Endothelial cell of umbilical vein (primary cell): ENCODE data around the gene LGALS14. TPM values are rescaled to one million over a fixed set of nuclear protein-coding genes. Genes with fewer than 3 reads are reported as not detected.

Experiments used
- BruUV-seq: library from RNA; stranded (reverse); fragments of 400-500 nt; replicated peaks from 2 replicates; lab custom pipeline; 2021; lab: Mats Ljungman, UMichigan
- CTCF ChIA-PET: fragments of 300-600, 350-600 bp; sonication (Branson Sonifier 250); formaldehyde crosslinking; loops from one replicate; lab custom pipeline; 2021; ENCODE audit warnings: antibody characterized with exemption, inconsistent platforms; lab: Charles Lee
- POLR2A ChIA-PET: fragments of 300-600, 350-600 bp; sonication (Branson Sonifier 250); formaldehyde crosslinking; loops from one replicate; lab custom pipeline; 2021; ENCODE audit warnings: antibody characterized with exemption, inconsistent platforms; lab: Charles Lee
- DNase-seq: peaks from one replicate; pipeline ENCODE4 v3.0.0-alpha.2; 2011; ENCODE audit warnings: low read depth, low spot score
- FAIRE-seq: peaks from 2 replicates; lab custom pipeline; 2011; peaks lifted over from hg19 to GRCh38; lab: Jason Lieb, UNC
- H2AFZ ChIP-seq: 2 replicates; pipeline ENCODE4 v1.6.0; 2012; ENCODE audit warnings: low read depth, low read length, control low read depth, inconsistent platforms
- H3K27ac ChIP-seq: 2 replicates; pipeline ENCODE4 v1.5.1; 2011; ENCODE audit warnings: low read depth, mild to moderate bottlenecking, control low read depth, low read length, moderate library complexity; ENCODE audit not compliant: insufficient read depth
- H3K27me3 ChIP-seq, 2 experiments: 2 replicates each; pipeline versions ENCODE4 v1.6.0 to v1.6.1; 2011; ENCODE audit warnings: low read length in 2 of 2, mixed read lengths in 1 of 2; ENCODE audit not compliant: control insufficient read depth in 2 of 2, insufficient read depth in 2 of 2
- H3K36me3 ChIP-seq, 2 experiments: 2 replicates in 1 of 2; 3 replicates in 1 of 2; pipeline ENCODE4 v1.5.1; 2011; ENCODE audit warnings: low read length in 2 of 2, mild to moderate bottlenecking in 1 of 2, moderate library complexity in 1 of 2; ENCODE audit not compliant: control insufficient read depth in 2 of 2, insufficient read depth in 2 of 2; ENCODE audit errors: extremely low read depth in 1 of 2
- H3K4me1 ChIP-seq: 3 replicates; pipeline ENCODE4 v1.5.1; 2011; ENCODE audit warnings: mild to moderate bottlenecking, low read length; ENCODE audit not compliant: control insufficient read depth, insufficient read depth; ENCODE audit errors: extremely low read depth
- H3K4me2 ChIP-seq: 2 replicates; pipeline ENCODE4 v1.6.1; 2011; ENCODE audit warnings: low read length, control low read depth, mixed read lengths; ENCODE audit not compliant: insufficient read depth
- H3K4me3 ChIP-seq, 3 experiments: fragments of 200-600 bp in 1 of 3; sonication (generic), shearing (Covaris generic) in 1 of 3; replicated peaks in 1 of 3; 2 replicates each; pipeline ENCODE4 v1.5.1; 2011 to 2016; ENCODE audit warnings: control low read depth in 3 of 3, low read length in 3 of 3, mild to moderate bottlenecking in 2 of 3, inconsistent platforms in 1 of 3, low read depth in 1 of 3, moderate library complexity in 1 of 3; ENCODE audit not compliant: insufficient read depth in 1 of 3
- H3K79me2 ChIP-seq: 2 replicates; pipeline ENCODE4 v1.6.0; 2012; ENCODE audit warnings: low read length, inconsistent platforms; ENCODE audit not compliant: control insufficient read depth, insufficient read depth
- H3K9ac ChIP-seq: replicated peaks from 2 replicates; pipeline ENCODE3; 2011; ENCODE audit warnings: low read length, control low read depth; ENCODE audit not compliant: insufficient read depth; ENCODE audit errors: extremely low read depth
- H3K9me1 ChIP-seq: replicated peaks from 3 replicates; pipeline ENCODE4 v1.6.0; 2011; ENCODE audit warnings: mild to moderate bottlenecking, low read length; ENCODE audit not compliant: control insufficient read depth, insufficient read depth; ENCODE audit errors: extremely low read depth
- H3K9me3 ChIP-seq: replicated peaks from 2 replicates; pipeline ENCODE4 v1.5.1; 2012; ENCODE audit warnings: low read length, inconsistent platforms; ENCODE audit not compliant: control insufficient read depth, insufficient read depth
- H4K20me1 ChIP-seq: replicated peaks from 2 replicates; pipeline ENCODE3; 2011; ENCODE audit warnings: mild to moderate bottlenecking, low read length; ENCODE audit not compliant: control insufficient read depth, insufficient read depth; ENCODE audit errors: extremely low read depth
- CTCF ChIP-seq, 2 donors: IDR thresholded peaks; 1 replicate in 1 of 2; 2 replicates in 1 of 2; pipeline ENCODE4 v1.5.1; 2011; ENCODE audit warnings: low read length in 2 of 2, mild to moderate bottlenecking in 2 of 2, moderate library complexity in 2 of 2, control low read depth in 1 of 2, inconsistent platforms in 1 of 2, low read depth in 1 of 2; ENCODE audit not compliant: insufficient read depth in 1 of 2; ENCODE audit errors: extremely low read depth in 1 of 2
- EZH2 ChIP-seq: IDR thresholded peaks from 2 replicates; pipeline ENCODE4 v1.6.1; 2012; ENCODE audit warnings: borderline replicate concordance, low read depth, mild to moderate bottlenecking, moderate library complexity, low read length, inconsistent platforms; ENCODE audit not compliant: severe bottlenecking
- FOS ChIP-seq: IDR thresholded peaks from 2 replicates; pipeline ENCODE4 v1.6.1; 2011; ENCODE audit warnings: mild to moderate bottlenecking, low read length, moderate library complexity, borderline replicate concordance; ENCODE audit not compliant: insufficient read depth
- GATA2 ChIP-seq: IDR thresholded peaks from 2 replicates; pipeline ENCODE4 v1.7.0; 2011; ENCODE audit warnings: low read depth, mild to moderate bottlenecking, moderate library complexity, mixed read lengths, low read length; ENCODE audit not compliant: insufficient read length, insufficient read depth
- JUN ChIP-seq: IDR thresholded peaks from 2 replicates; pipeline ENCODE4 v1.6.1; 2011; ENCODE audit warnings: borderline replicate concordance, low read depth; ENCODE audit not compliant: insufficient read length, insufficient read depth
- MAX ChIP-seq: IDR thresholded peaks from 2 replicates; pipeline ENCODE4 v1.6.1; 2011; ENCODE audit not compliant: insufficient read depth, insufficient read length
- MYC ChIP-seq: IDR thresholded peaks from one replicate; pipeline ENCODE4 v1.6.1; 2011; ENCODE audit warnings: mild to moderate bottlenecking, low read depth, low read length
- POLR2A ChIP-seq: IDR thresholded peaks from 2 replicates; pipeline ENCODE4 v1.6.1; 2012; ENCODE audit warnings: low read depth, mild to moderate bottlenecking, control low read depth, low read length
- POLR2AphosphoS5 ChIP-seq: IDR thresholded peaks from 2 replicates; pipeline ENCODE4 v1.6.1; 2012; ENCODE audit warnings: low read depth, mild to moderate bottlenecking, control low read depth, low read length, moderate library complexity; ENCODE audit not compliant: insufficient read depth
- dilution Hi-C: fragments of 300-500 bp; cut with MboI; formaldehyde crosslinking; loops from one replicate; pipeline ENCODE4 v1.15.0; 2019; ENCODE audit warnings: low sequenced_read_pairs; ENCODE audit not compliant: extremely low pct_ligation_motif_present
- intact Hi-C: fragments of 100-400 bp; cut with micrococcal nuclease; formaldehyde crosslinking; loops from one replicate; pipeline ENCODE4 v1.10.0; 2022
- polyA plus RNA-seq, 4 experiments: library from polyadenylated mRNA; depleted of rRNA in 3 of 4; stranded (reverse) in 3 of 4; unstranded in 1 of 4; fragments of >200 nt; gene quantifications; 2 replicates each; pipeline versions ENCODE4 v1.2.1 to v1.2.3, GENCODE V29; 2011 to 2012; ENCODE audit warnings: missing spikeins in 1 of 4
- total RNA-seq: library from RNA; stranded (reverse); gene quantifications from 2 replicates; pipeline ENCODE4 v1.2.3, GENCODE V29; 2021

Gene LGALS14
- total and polyA plus RNA-seq, 2 donors (not counting 3 experiments of a cell fraction or from before 2014, with no cell fraction given), result not detected

GRCh38 chr19:39679791-39680168 lies 24.5 kb upstream of the LGALS14 start:
- TF ChIP-seq EZH2, result no peak
- TF ChIP-seq MAX, result no peak
- TF ChIP-seq POLR2A, result no peak
- no peak for TF ChIP-seq JUN
- TF ChIP-seq FOS, result no peak
- TF ChIP-seq MYC, result no peak
- TF ChIP-seq CTCF (IDR thresholded peaks at IDR 0.05; ENCODE audit: extremely low read depth in 1 of 2, insufficient read depth in 1 of 2, low read depth in 1 of 2, low read length in 2 of 2), result no peak
- no peak for TF ChIP-seq POLR2AphosphoS5
- TF ChIP-seq GATA2, result no peak
- no peaks in the 10 kb centered on the region for H3K36me3 ChIP-seq
- H3K4me2 ChIP-seq, result no peak overlapping the region
- H3K9ac ChIP-seq, result no peak overlapping the region
- no peak overlapping the region for H2AFZ ChIP-seq
- H3K79me2 ChIP-seq, result no peaks in the 10 kb centered on the region
- H3K27me3 ChIP-seq, result no peaks in the 10 kb centered on the region
- H3K4me3 ChIP-seq, result no peak overlapping the region
- H4K20me1 ChIP-seq, result no peaks in the 10 kb centered on the region
- H3K27ac ChIP-seq, result no peak overlapping the region
- dilution Hi-C loops, result loop anchor here (10.0 kb wide), 1 partner anchor 115 kb away; no protein-coding TSS in a partner anchor
- intact Hi-C loops, result no loop called here
- no TSS peak for BruUV-seq
- CTCF ChIA-PET, result no interaction called here
- H3K4me1 ChIP-seq, result no peaks in the 10 kb centered on the region
- DNase-seq (no peak), FAIRE-seq (no peak)
- H3K9me1 ChIP-seq, result no peaks in the 10 kb centered on the region
- POLR2A ChIA-PET, result no interaction called here
- no peaks in the 10 kb centered on the region for H3K9me3 ChIP-seq
